Astrocyte (in vitro differentiated cells and primary cell): ENCODE data around the gene MAGI1. TPM values are rescaled to one million over a fixed set of nuclear protein-coding genes. Genes with fewer than 3 reads are reported as not detected.

ENCODE experiments used
- DNase-seq: peaks from one replicate; pipeline ENCODE4 v3.0.0-alpha.2; 2010; ENCODE audit warnings: low read depth
- FAIRE-seq: peaks from 2 replicates; lab custom pipeline; 2011; peaks lifted over from hg19 to GRCh38; lab: Jason Lieb, UNC
- H2AFZ ChIP-seq: 2 replicates; pipeline ENCODE4 v1.6.0; 2012; ENCODE audit warnings: low read depth, low read length, inconsistent platforms
- H3K27ac ChIP-seq: 2 replicates; pipeline ENCODE4 v1.5.1; 2011; ENCODE audit warnings: low read depth, low read length, inconsistent platforms
- H3K27me3 ChIP-seq: 2 replicates; pipeline ENCODE4 v1.6.0; 2011; ENCODE audit warnings: low read length, inconsistent platforms; ENCODE audit not compliant: insufficient read depth
- H3K36me3 ChIP-seq: 2 replicates; pipeline ENCODE4 v1.5.1; 2011; ENCODE audit warnings: low read length, inconsistent platforms; ENCODE audit not compliant: insufficient read depth
- H3K4me1 ChIP-seq: 2 replicates; pipeline ENCODE4 v1.5.1; 2011; ENCODE audit warnings: low read length, inconsistent platforms; ENCODE audit not compliant: insufficient read depth
- H3K4me2 ChIP-seq: 2 replicates; pipeline ENCODE4 v1.6.0; 2012; ENCODE audit warnings: low read length, inconsistent platforms
- H3K4me3 ChIP-seq: 2 replicates; pipeline ENCODE4 v1.5.1; 2011; ENCODE audit warnings: low read depth, mild to moderate bottlenecking, low read length, inconsistent platforms; ENCODE audit not compliant: insufficient read depth
- H3K79me2 ChIP-seq: 2 replicates; pipeline ENCODE4 v1.6.0; 2012; ENCODE audit warnings: mild to moderate bottlenecking, low read length, inconsistent platforms; ENCODE audit not compliant: insufficient read depth
- H3K9ac ChIP-seq: 2 replicates; pipeline ENCODE4 v1.6.0; 2012; ENCODE audit warnings: mild to moderate bottlenecking, low read length, inconsistent platforms
- H3K9me3 ChIP-seq: 2 replicates; pipeline ENCODE4 v1.5.1; 2012; ENCODE audit warnings: low read depth, mild to moderate bottlenecking, low read length, inconsistent platforms; ENCODE audit not compliant: insufficient read depth
- H4K20me1 ChIP-seq: 2 replicates; pipeline ENCODE4 v1.6.0; 2012; ENCODE audit warnings: low read length, inconsistent platforms; ENCODE audit not compliant: insufficient read depth
- H3K27ac Mint-ChIP-seq: one replicate; pipeline ENCODE4 v1.8.0; 2021; ENCODE audit warnings: mild to moderate bottlenecking, mixed read lengths; ENCODE audit not compliant: unreplicated experiment
- H3K27me3 Mint-ChIP-seq: one replicate; pipeline ENCODE4 v1.8.0; 2021; ENCODE audit warnings: low read depth, mixed read lengths; ENCODE audit not compliant: unreplicated experiment
- H3K36me3 Mint-ChIP-seq: one replicate; pipeline ENCODE4 v1.8.0; 2021; ENCODE audit warnings: low read depth, mixed read lengths; ENCODE audit not compliant: unreplicated experiment
- H3K4me1 Mint-ChIP-seq: one replicate; pipeline ENCODE4 v1.8.0; 2021; ENCODE audit warnings: low read depth, mixed read lengths; ENCODE audit not compliant: unreplicated experiment
- H3K4me3 Mint-ChIP-seq: one replicate; pipeline ENCODE4 v1.8.0; 2021; ENCODE audit warnings: mild to moderate bottlenecking, moderate library complexity, mixed read lengths; ENCODE audit not compliant: unreplicated experiment
- H3K9me3 Mint-ChIP-seq: one replicate; pipeline ENCODE4 v1.8.0; 2021; ENCODE audit warnings: mild to moderate bottlenecking, mixed read lengths; ENCODE audit not compliant: unreplicated experiment
- CTCF ChIP-seq: IDR thresholded peaks from 2 replicates; pipeline ENCODE4 v1.5.1; 2011; ENCODE audit warnings: low read depth, mild to moderate bottlenecking, inconsistent platforms, low read length, moderate library complexity; ENCODE audit not compliant: insufficient read depth
- EZH2 ChIP-seq: IDR thresholded peaks from 2 replicates; pipeline ENCODE4 v1.6.1; 2012; ENCODE audit warnings: mild to moderate bottlenecking, low read length, inconsistent platforms; ENCODE audit not compliant: insufficient read depth
- total RNA-seq: library from RNA; stranded (reverse); gene quantifications from 2 replicates; pipeline ENCODE4 v1.2.1, GENCODE V29; 2021

The MAGI1 gene
- total RNA-seq, 1 donor from 2014 or later: 31.8 TPM

- H3K9ac ChIP-seq: no peak overlapping the region
- H3K79me2 ChIP-seq: no peaks in the 10 kb centered on the region
- no peaks in the 10 kb centered on the region for H3K27me3 ChIP-seq
- DNase-seq (no peak), FAIRE-seq (no peak)
- no peaks in the 10 kb centered on the region for H3K4me1 ChIP-seq
- no peak overlapping the region for H3K4me2 ChIP-seq
- H3K9me3 ChIP-seq: no peaks in the 10 kb centered on the region
- Mint-ChIP-seq H3K27ac (no peak overlapping the region), H3K4me1 (peaks cover 9% of the 10 kb centered on the region), H3K36me3 (no peaks in the 10 kb centered on the region), H3K27me3 (no peaks in the 10 kb centered on the region), H3K9me3 (no peaks in the 10 kb centered on the region), H3K4me3 (no peak overlapping the region)
- no peak overlapping the region for H2AFZ ChIP-seq
- TF ChIP-seq CTCF (no peak), EZH2 (no peak)
- peaks cover 10% of the 10 kb centered on the region for H4K20me1 ChIP-seq
- H3K27ac ChIP-seq: no peak overlapping the region
- H3K4me3 ChIP-seq: no peak overlapping the region
- no peaks in the 10 kb centered on the region for H3K36me3 ChIP-seq
Measured at GRCh38 chr3:65623362-65623761, 415.4 kb downstream of the MAGI1 start.

- Histone ChIP-seq H4K20me1 (peaks cover 22% of the 10 kb centered on the region), H3K27ac (no peak overlapping the region), H2AFZ (no peak overlapping the region), H3K36me3 (no peaks in the 10 kb centered on the region), H3K9ac (no peak overlapping the region), H3K79me2 (no peaks in the 10 kb centered on the region), H3K4me3 (no peak overlapping the region), H3K4me1 (no peaks in the 10 kb centered on the region), H3K9me3 (no peaks in the 10 kb centered on the region), H3K27me3 (no peaks in the 10 kb centered on the region), H3K4me2 (peak overlapping the region; percentile 19)
- Mint-ChIP-seq H3K9me3 (no peaks in the 10 kb centered on the region), H3K36me3 (no peaks in the 10 kb centered on the region), H3K4me1 (peaks cover 15% of the 10 kb centered on the region), H3K27ac (no peak overlapping the region), H3K4me3 (no peak overlapping the region), H3K27me3 (no peaks in the 10 kb centered on the region)
- TF ChIP-seq EZH2 (no peak), CTCF (no peak)
- no peak for FAIRE-seq
- DNase-seq: no peak
Measured at GRCh38 chr3:65619888-65620287, 418.8 kb downstream of the MAGI1 start.

- Histone ChIP-seq H3K9ac (no peak overlapping the region), H3K4me2 (peak overlapping the region; percentile 19), H3K4me1 (no peaks in the 10 kb centered on the region), H3K79me2 (no peaks in the 10 kb centered on the region), H4K20me1 (peaks cover 24% of the 10 kb centered on the region), H3K4me3 (no peak overlapping the region), H2AFZ (peak overlapping the region; percentile 14), H3K27me3 (no peaks in the 10 kb centered on the region), H3K9me3 (no peaks in the 10 kb centered on the region), H3K36me3 (no peaks in the 10 kb centered on the region), H3K27ac (no peak overlapping the region)
- H3K9me3 Mint-ChIP-seq: no peaks in the 10 kb centered on the region
- peaks cover 15% of the 10 kb centered on the region for H3K4me1 Mint-ChIP-seq
- H3K36me3 Mint-ChIP-seq: no peaks in the 10 kb centered on the region
- DNase-seq (peak; percentile 60), FAIRE-seq (no peak)
- TF ChIP-seq EZH2: no peak
- TF ChIP-seq CTCF: no peak
- no peaks in the 10 kb centered on the region for H3K27me3 Mint-ChIP-seq
- no peak overlapping the region for H3K27ac Mint-ChIP-seq
- H3K4me3 Mint-ChIP-seq: no peak overlapping the region
Measured at GRCh38 chr3:65619451-65619881, 419.3 kb downstream of the MAGI1 start.
